ENCODE measurements around the gene FAM43A.

GRCh38 chr3:194730365-194730764, 44.7 kb downstream of the FAM43A start:
- no peak for TF ChIP-seq REST (IDR thresholded peaks at IDR 0.05; ENCODE audit: insufficient read depth in 1 of 2, low read depth in 2 of 2, low read length in 2 of 2)
- TF ChIP-seq POLR2AphosphoS5 (IDR thresholded peaks at IDR 0.05; ENCODE audit: low read depth, low read length), result no peak

Data from PFSK-1 (cell line).